CD4-positive, alpha-beta T cell treated with Interleukin-6 at 100 ng/mL for 8 hours (primary cell): ENCODE data around the gene DDAH1.

Experiments used
- DNase-seq: peaks from one replicate; pipeline ENCODE4 v3.0.0-alpha.2; 2020; ENCODE audit warnings: mixed read lengths, low spot score

Gene DDAH1

GRCh38 chr1:85274969-85275453 lies 189.9 kb downstream of the DDAH1 start:
- DNase-seq = no peak

GRCh38 chr1:85273397-85273796 lies 191.6 kb downstream of the DDAH1 start:
- no peak for DNase-seq

- no peak for DNase-seq
Observed at GRCh38 chr1:85268801-85269585, 196.0 kb downstream of the DDAH1 start.
